Activated naive CD4-positive, alpha-beta T cell treated with anti-CD3 and anti-CD28 coated beads for 36 hours (primary cell): ENCODE results near the gene PIK3CA. TPM values are rescaled to one million over a fixed set of nuclear protein-coding genes. Genes with fewer than 3 reads are reported as not detected.
"Not testable (repeated sequence)": the region's sequence is repeated elsewhere in the genome, so short reads cannot be mapped to it uniquely, and the experiment has no call there.

Source experiments
- CTCF ChIA-PET: fragments of 350-600 bp; sonication (Branson Sonifier 250); formaldehyde crosslinking; loops from one replicate; lab custom pipeline; 2021; ENCODE audit warnings: antibody characterized with exemption; lab: Charles Lee
- DNase-seq: peaks from one replicate; pipeline ENCODE4 v3.0.0-alpha.2; 2020
- H3K27ac Mint-ChIP-seq: one replicate; pipeline ENCODE4 v1.8.0; 2021; ENCODE audit warnings: mild to moderate bottlenecking, mixed read lengths
- H3K27me3 Mint-ChIP-seq: one replicate; pipeline ENCODE4 v1.8.0; 2021; ENCODE audit warnings: low read depth, mixed read lengths
- H3K36me3 Mint-ChIP-seq: one replicate; pipeline ENCODE4 v1.8.0; 2021; ENCODE audit warnings: low read depth, mixed read lengths
- H3K4me1 Mint-ChIP-seq: one replicate; pipeline ENCODE4 v1.8.0; 2021; ENCODE audit warnings: low read depth, mixed read lengths
- H3K4me3 Mint-ChIP-seq: one replicate; pipeline ENCODE4 v1.8.0; 2021; ENCODE audit warnings: mild to moderate bottlenecking, moderate library complexity, mixed read lengths
- H3K9me3 Mint-ChIP-seq: one replicate; pipeline ENCODE4 v1.8.0; 2021; ENCODE audit warnings: mixed read lengths
- intact Hi-C: fragments of 100-400 bp; cut with micrococcal nuclease; formaldehyde crosslinking; loops from one replicate; pipeline ENCODE4 v1.15.1; 2023
- total RNA-seq, 2 experiments: library from RNA; stranded (reverse); gene quantifications; one replicate each; pipeline ENCODE4 v1.2.3, GENCODE V29; 2021

The PIK3CA gene
- total RNA-seq, 2 experiments from 2014 or later = 15.8 to 15.9 TPM

- no peak overlapping the region for H3K4me3 Mint-ChIP-seq
- H3K4me1 Mint-ChIP-seq = peaks cover 49% of the 10 kb centered on the region
- H3K36me3 Mint-ChIP-seq = no peaks in the 10 kb centered on the region
- intact Hi-C loops = loop anchor here (1.0 to 2.0 kb wide), 5 partner anchors 14 to 165 kb away; partner anchors contain the start of genes MFN1 and ZMAT3
- CTCF ChIA-PET = interaction anchor here (1.1 to 1.7 kb wide), 3 partner anchors 23 to 90 kb away, joined by 3 to 6 read pairs (median 6); partner anchors contain the start of gene PIK3CA
- peak overlapping the region; percentile 65 for H3K27ac Mint-ChIP-seq
- H3K27me3 Mint-ChIP-seq = no peaks in the 10 kb centered on the region
- no peaks in the 10 kb centered on the region for H3K9me3 Mint-ChIP-seq
- DNase-seq = peak; percentile 45
Observed at GRCh38 chr3:179181993-179182551, 33.9 kb downstream of the PIK3CA start.

- DNase-seq = no peak
- Mint-ChIP-seq H3K36me3 (no peaks in the 10 kb centered on the region), H3K27ac (no peak overlapping the region), H3K4me1 (peaks cover 46% of the 10 kb centered on the region), H3K9me3 (no peaks in the 10 kb centered on the region), H3K27me3 (no peaks in the 10 kb centered on the region), H3K4me3 (no peak overlapping the region)
- intact Hi-C loops = no loop called here
- CTCF ChIA-PET = interaction anchor here (1.1 to 1.9 kb wide), 3 partner anchors 13 to 89 kb away, joined by 3 to 7 read pairs (median 6); partner anchors contain the start of gene PIK3CA
Observed at GRCh38 chr3:179182902-179183301, 34.7 kb downstream of the PIK3CA start.

- Mint-ChIP-seq H3K4me1 (peaks cover 48% of the 10 kb centered on the region), H3K36me3 (no peaks in the 10 kb centered on the region)
- intact Hi-C loops = no loop called here
Observed at GRCh38 chr3:179184826-179185225, 36.7 kb downstream of the PIK3CA start.

GRCh38 chr3:179186426-179186825 lies 38.3 kb downstream of the PIK3CA start:
- no peak overlapping the region for H3K4me3 Mint-ChIP-seq
- no peaks in the 10 kb centered on the region for H3K36me3 Mint-ChIP-seq
- H3K4me1 Mint-ChIP-seq = peaks cover 54% of the 10 kb centered on the region
- DNase-seq = no peak
- intact Hi-C loops = no loop called here
- H3K27ac Mint-ChIP-seq = no peak overlapping the region
- CTCF ChIA-PET = no interaction called here
- H3K9me3 Mint-ChIP-seq = no peaks in the 10 kb centered on the region
- no peaks in the 10 kb centered on the region for H3K27me3 Mint-ChIP-seq

More at GRCh38 chr3:179184826-179185225, 36.7 kb downstream of the PIK3CA start:
- no peak for DNase-seq
- no peaks in the 10 kb centered on the region for H3K27me3 Mint-ChIP-seq
- no peak overlapping the region for H3K27ac Mint-ChIP-seq
- no peak overlapping the region for H3K4me3 Mint-ChIP-seq
- CTCF ChIA-PET = interaction anchor here (0.8 to 1.9 kb wide), 3 partner anchors 11 to 130 kb away, joined by 3 to 7 read pairs (median 5); partner anchors contain the start of gene PIK3CA
- no peaks in the 10 kb centered on the region for H3K9me3 Mint-ChIP-seq

- no peak for DNase-seq
- Mint-ChIP-seq H3K27ac (no peak overlapping the region), H3K9me3 (no peaks in the 10 kb centered on the region), H3K4me1 (peaks cover 49% of the 10 kb centered on the region), H3K27me3 (no peaks in the 10 kb centered on the region), H3K36me3 (no peaks in the 10 kb centered on the region), H3K4me3 (no peak overlapping the region)
- intact Hi-C loops = no loop called here
- CTCF ChIA-PET = no interaction called here
Observed at GRCh38 chr3:179189759-179190158, 41.6 kb downstream of the PIK3CA start.

- intact Hi-C loops = no loop called here
- DNase-seq = no peak
- H3K27ac Mint-ChIP-seq = no peak overlapping the region
- H3K27me3 Mint-ChIP-seq = no peaks in the 10 kb centered on the region
- H3K4me3 Mint-ChIP-seq = no peak overlapping the region
- CTCF ChIA-PET = no interaction called here
- H3K4me1 Mint-ChIP-seq = peaks cover 48% of the 10 kb centered on the region
- H3K36me3 Mint-ChIP-seq = no peaks in the 10 kb centered on the region
- H3K9me3 Mint-ChIP-seq = no peaks in the 10 kb centered on the region
Observed at GRCh38 chr3:179190581-179190980, 42.4 kb downstream of the PIK3CA start.

- Mint-ChIP-seq H3K4me1 (peaks cover 56% of the 10 kb centered on the region), H3K9me3 (no peaks in the 10 kb centered on the region), H3K4me3 (no peak overlapping the region), H3K36me3 (no peaks in the 10 kb centered on the region), H3K27me3 (no peaks in the 10 kb centered on the region), H3K27ac (no peak overlapping the region)
- DNase-seq = no peak
- intact Hi-C loops = no loop called here
- CTCF ChIA-PET = no interaction called here
Observed at GRCh38 chr3:179192542-179192941, 44.4 kb downstream of the PIK3CA start.

GRCh38 chr3:179194931-179195330 lies 46.8 kb downstream of the PIK3CA start:
- no peaks in the 10 kb centered on the region for H3K9me3 Mint-ChIP-seq
- H3K4me1 Mint-ChIP-seq = peaks cover 46% of the 10 kb centered on the region
- DNase-seq = no peak
- H3K27ac Mint-ChIP-seq = no peak overlapping the region
- intact Hi-C loops = loop anchor here (5.0 kb wide), 1 partner anchor 127 kb away; the partner anchor contains the start of gene ZNF639
- H3K4me3 Mint-ChIP-seq = no peak overlapping the region
- peaks cover 4% of the 10 kb centered on the region for H3K36me3 Mint-ChIP-seq
- CTCF ChIA-PET = interaction anchor here (2.0 kb wide), 1 partner anchor 11 kb away, joined by 7 read pairs; no protein-coding TSS in a partner anchor
- no peaks in the 10 kb centered on the region for H3K27me3 Mint-ChIP-seq

- no peaks in the 10 kb centered on the region for H3K27me3 Mint-ChIP-seq
- no peaks in the 10 kb centered on the region for H3K9me3 Mint-ChIP-seq
- intact Hi-C loops = loop anchor here (1.0 to 5.0 kb wide), 4 partner anchors 15 to 126 kb away; partner anchors contain the start of gene ZNF639
- peaks cover 45% of the 10 kb centered on the region for H3K4me1 Mint-ChIP-seq
- H3K4me3 Mint-ChIP-seq = no peak overlapping the region
- no peak overlapping the region for H3K27ac Mint-ChIP-seq
- H3K36me3 Mint-ChIP-seq = peaks cover 9% of the 10 kb centered on the region
- CTCF ChIA-PET = interaction anchor here (0.7 to 2.0 kb wide), 3 partner anchors 11 to 39 kb away, joined by 4 to 7 read pairs (median 7); no protein-coding TSS in a partner anchor
- peak; percentile 33 for DNase-seq
Observed at GRCh38 chr3:179196098-179196497, 47.9 kb downstream of the PIK3CA start.

- H3K9me3 Mint-ChIP-seq = no peaks in the 10 kb centered on the region
- H3K36me3 Mint-ChIP-seq = peaks cover 11% of the 10 kb centered on the region
- no peaks in the 10 kb centered on the region for H3K27me3 Mint-ChIP-seq
- H3K4me3 Mint-ChIP-seq = no peak overlapping the region
- peaks cover 45% of the 10 kb centered on the region for H3K4me1 Mint-ChIP-seq
- H3K27ac Mint-ChIP-seq = no peak overlapping the region
- no peak for DNase-seq
- intact Hi-C loops = loop anchor here (1.0 to 5.0 kb wide), 4 partner anchors 15 to 126 kb away; partner anchors contain the start of gene ZNF639
- CTCF ChIA-PET = interaction anchor here (0.7 to 2.0 kb wide), 2 partner anchors 13 to 40 kb away, joined by 4 to 7 read pairs; no protein-coding TSS in a partner anchor
Observed at GRCh38 chr3:179196700-179197099, 48.5 kb downstream of the PIK3CA start.

GRCh38 chr3:179200790-179201189 lies 52.6 kb downstream of the PIK3CA start:
- Mint-ChIP-seq H3K27me3 (no peaks in the 10 kb centered on the region), H3K9me3 (no peaks in the 10 kb centered on the region), H3K27ac (no peak overlapping the region), H3K4me3 (no peak overlapping the region), H3K36me3 (peaks cover 13% of the 10 kb centered on the region), H3K4me1 (peaks cover 20% of the 10 kb centered on the region)
- intact Hi-C loops = no loop called here
- DNase-seq = no peak
- CTCF ChIA-PET = no interaction called here

- not testable (repeated sequence) for H3K27ac Mint-ChIP-seq
Observed at GRCh38 chr3:179215550-179215949, 67.4 kb downstream of the PIK3CA start.

GRCh38 chr3:179218213-179218612 lies 70.1 kb downstream of the PIK3CA start:
- H3K27me3 Mint-ChIP-seq, H3K36me3 Mint-ChIP-seq, H3K4me1 Mint-ChIP-seq, intact Hi-C loops, DNase-seq, H3K4me3 Mint-ChIP-seq, CTCF ChIA-PET, H3K27ac Mint-ChIP-seq, H3K9me3 Mint-ChIP-seq: not testable (repeated sequence)

More at GRCh38 chr3:179215550-179215949, 67.4 kb downstream of the PIK3CA start:
- H3K4me3 Mint-ChIP-seq, H3K9me3 Mint-ChIP-seq, CTCF ChIA-PET, DNase-seq, intact Hi-C loops, H3K4me1 Mint-ChIP-seq, H3K27me3 Mint-ChIP-seq, H3K36me3 Mint-ChIP-seq: not testable (repeated sequence)
